Mucosa of rectum (tissue), 2 donors: ENCODE results near the gene CACNG7.

Source experiments
- H3K27ac ChIP-seq, 2 donors: one replicate each; pipeline ENCODE4 v1.7.0; 2013; ENCODE audit warnings: inconsistent platforms in 2 of 2, low read depth in 2 of 2, low read length in 2 of 2
- H3K27me3 ChIP-seq, 2 donors: one replicate each; pipeline ENCODE4 v1.7.0; 2013; ENCODE audit warnings: low read length in 2 of 2; ENCODE audit not compliant: control insufficient read depth in 2 of 2, insufficient read depth in 2 of 2
- H3K36me3 ChIP-seq, 2 donors: one replicate each; pipeline ENCODE4 v1.7.0; 2013; ENCODE audit warnings: low read length in 2 of 2; ENCODE audit not compliant: control insufficient read depth in 2 of 2, insufficient read depth in 2 of 2
- H3K4me1 ChIP-seq, 2 donors: one replicate each; pipeline ENCODE4 v1.7.0; 2013; ENCODE audit warnings: low read length in 2 of 2, mild to moderate bottlenecking in 1 of 2; ENCODE audit not compliant: control insufficient read depth in 2 of 2, insufficient read depth in 2 of 2
- H3K4me3 ChIP-seq, 2 donors: one replicate each; pipeline ENCODE4 v1.7.0; 2013; ENCODE audit warnings: low read length in 2 of 2
- H3K9ac ChIP-seq, 2 donors: one replicate each; pipeline ENCODE4 v1.7.0; 2013; ENCODE audit warnings: low read length in 2 of 2, low read depth in 1 of 2, mild to moderate bottlenecking in 1 of 2
- H3K9me3 ChIP-seq, 2 donors: one replicate each; pipeline ENCODE4 v1.7.0; 2013; ENCODE audit warnings: low read length in 2 of 2; ENCODE audit not compliant: control insufficient read depth in 2 of 2
- donor health status: healthy.
- donor health status: Normal muscosa, but diverticular disease.

Gene CACNG7

DNA sequence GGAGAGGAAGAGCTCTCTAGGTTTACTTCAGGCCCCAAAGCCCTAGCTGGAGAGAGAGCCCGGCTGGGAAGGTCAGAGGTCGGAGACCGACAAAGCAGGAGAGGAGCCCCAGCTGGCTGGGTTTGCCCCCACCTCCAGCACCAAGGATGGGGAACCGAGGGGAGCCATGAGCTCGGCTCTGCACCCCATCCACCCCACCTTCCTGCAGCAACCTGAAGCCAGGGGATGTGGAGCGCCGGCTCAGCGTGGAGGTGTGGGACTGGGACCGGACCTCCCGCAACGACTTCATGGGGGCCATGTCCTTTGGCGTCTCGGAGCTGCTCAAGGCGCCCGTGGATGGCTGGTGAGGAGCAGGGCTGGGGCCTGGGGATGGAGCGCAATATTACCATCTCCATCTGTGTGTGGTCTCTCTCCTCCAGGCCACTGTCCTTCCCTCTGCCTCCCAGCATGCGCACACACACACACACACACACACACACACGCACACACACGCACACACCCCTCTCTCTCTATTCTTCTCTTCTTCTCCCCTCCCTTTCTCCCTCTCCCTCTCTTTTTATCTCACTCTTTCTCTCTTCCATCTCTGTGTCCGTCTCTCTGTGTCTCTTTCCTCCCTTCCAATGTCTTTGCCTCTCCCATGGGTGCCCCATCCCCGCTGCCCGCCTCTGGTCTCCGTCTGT is 16.6 kb upstream of the CACNG7 start:
- Histone ChIP-seq H3K27me3 (peaks cover 2 to 3% of the 10 kb centered on the region in 2 donors), H3K4me1 (no peaks in the 10 kb centered on the region), H3K9me3 (no peaks in the 10 kb centered on the region), H3K36me3 (no peaks in the 10 kb centered on the region), H3K4me3 (no peak overlapping the region), H3K27ac (no peak overlapping the region), H3K9ac (no peak overlapping the region)

- no peak overlapping the region for H3K27ac ChIP-seq
- H3K4me3 ChIP-seq, result no peak overlapping the region
- H3K9me3 ChIP-seq, result no peaks in the 10 kb centered on the region
- no peaks in the 10 kb centered on the region for H3K36me3 ChIP-seq
- H3K9ac ChIP-seq, result no peak overlapping the region
- no peaks in the 10 kb centered on the region for H3K4me1 ChIP-seq
- peaks cover 2 to 3% of the 10 kb centered on the region in 2 donors for H3K27me3 ChIP-seq
These were observed 16.1 kb upstream of the CACNG7 start for GRCh38 chr19:53892981-53893325.

- Histone ChIP-seq H3K9me3 (no peaks in the 10 kb centered on the region), H3K9ac (peak overlapping the region in 1 of 2 donors; percentile 24), H3K36me3 (no peaks in the 10 kb centered on the region), H3K27me3 (peaks cover 2 to 3% of the 10 kb centered on the region in 2 donors), H3K27ac (no peak overlapping the region), H3K4me1 (no peaks in the 10 kb centered on the region), H3K4me3 (no peak overlapping the region)
These were observed 14.4 kb upstream of the CACNG7 start for GRCh38 chr19:53894707-53895106.

GRCh38 chr19:53896682-53897081 is 12.4 kb upstream of the CACNG7 start:
- H3K4me1 ChIP-seq, result no peaks in the 10 kb centered on the region
- peaks cover 2 to 3% of the 10 kb centered on the region in 2 donors for H3K27me3 ChIP-seq

DNA sequence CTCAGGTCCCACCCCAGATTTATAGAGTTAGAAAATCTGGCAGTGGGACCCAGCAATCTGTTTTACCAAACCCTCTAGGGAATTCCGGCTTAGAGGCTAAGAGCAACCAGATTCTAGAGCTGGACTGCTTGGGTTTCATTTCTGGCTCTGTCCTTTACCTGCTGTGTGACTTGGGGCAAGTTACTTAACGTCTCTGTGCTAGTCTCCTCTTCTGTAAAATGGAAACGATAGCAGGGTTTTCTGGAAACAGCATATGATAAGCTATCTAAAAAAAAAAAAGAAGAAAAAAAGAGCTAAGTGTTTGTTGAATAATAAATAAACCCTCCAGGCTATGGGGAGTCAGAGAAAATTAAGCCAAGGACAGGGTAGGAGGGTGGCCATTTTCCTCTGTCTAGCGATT is 11.6 kb upstream of the CACNG7 start:
- H3K9ac ChIP-seq, result no peak overlapping the region
- H3K27me3 ChIP-seq, result peaks cover 0 to 3% of the 10 kb centered on the region in 2 donors
- no peaks in the 10 kb centered on the region for H3K36me3 ChIP-seq
- H3K4me3 ChIP-seq, result no peak overlapping the region
- H3K27ac ChIP-seq, result no peak overlapping the region
- H3K9me3 ChIP-seq, result no peaks in the 10 kb centered on the region
- no peaks in the 10 kb centered on the region for H3K4me1 ChIP-seq

More at GRCh38 chr19:53896682-53897081, 12.4 kb upstream of the CACNG7 start:
- Histone ChIP-seq H3K27ac (no peak overlapping the region), H3K9ac (no peak overlapping the region), H3K36me3 (no peaks in the 10 kb centered on the region), H3K4me3 (no peak overlapping the region), H3K9me3 (no peaks in the 10 kb centered on the region)

DNA sequence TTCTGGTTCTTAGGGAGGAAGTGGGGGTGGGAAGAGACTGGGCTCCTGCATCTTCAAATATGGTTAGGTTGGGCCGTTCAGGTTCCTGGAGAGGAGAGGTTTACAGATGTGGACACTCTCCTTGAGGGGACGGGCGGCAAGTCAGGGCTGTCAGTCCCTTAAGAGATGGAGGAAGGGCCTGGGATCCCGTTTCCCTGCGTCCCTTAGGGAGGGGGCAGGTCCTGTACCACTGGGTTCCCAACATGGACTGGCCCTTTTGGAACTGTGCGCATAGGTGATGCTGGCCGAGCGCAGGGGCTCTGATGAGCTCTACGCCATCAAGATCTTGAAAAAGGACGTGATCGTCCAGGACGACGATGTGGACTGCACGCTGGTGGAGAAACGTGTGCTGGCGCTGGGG is 10.9 kb upstream of the CACNG7 start:
- Histone ChIP-seq H3K4me1 (no peaks in the 10 kb centered on the region), H3K27me3 (peaks cover 0 to 3% of the 10 kb centered on the region in 2 donors), H3K36me3 (no peaks in the 10 kb centered on the region)

GRCh38 chr19:53898636-53899341 is 10.3 kb upstream of the CACNG7 start:
- no peak overlapping the region for H3K27ac ChIP-seq

More for the DNA sequence above, 10.9 kb upstream of the CACNG7 start:
- H3K9ac ChIP-seq, result no peak overlapping the region
- H3K9me3 ChIP-seq, result no peaks in the 10 kb centered on the region
- H3K27ac ChIP-seq, result no peak overlapping the region
- H3K4me3 ChIP-seq, result no peak overlapping the region

DNA sequence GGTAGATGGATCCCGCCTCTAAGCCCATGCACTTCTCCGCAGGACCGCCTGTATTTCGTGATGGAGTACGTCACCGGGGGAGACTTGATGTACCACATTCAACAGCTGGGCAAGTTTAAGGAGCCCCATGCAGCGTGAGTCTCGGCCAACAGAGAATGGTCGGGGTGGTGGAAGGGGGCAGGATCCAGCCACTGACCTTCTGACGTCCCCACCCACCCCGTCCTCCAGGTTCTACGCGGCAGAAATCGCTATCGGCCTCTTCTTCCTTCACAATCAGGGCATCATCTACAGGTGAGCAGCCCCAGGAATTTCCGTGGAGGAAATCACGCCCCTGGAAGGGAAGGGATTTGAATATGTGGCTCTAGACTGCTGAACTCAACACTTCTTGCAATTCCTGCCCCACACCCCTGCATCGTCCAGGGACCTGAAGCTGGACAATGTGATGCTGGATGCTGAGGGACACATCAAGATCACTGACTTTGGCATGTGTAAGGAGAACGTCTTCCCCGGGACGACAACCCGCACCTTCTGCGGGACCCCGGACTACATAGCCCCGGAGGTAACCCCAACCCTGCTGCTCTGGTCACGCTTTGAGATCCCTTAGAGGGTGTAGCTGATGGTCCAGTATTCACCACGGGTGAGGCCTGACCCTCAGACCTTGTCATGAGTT is 8.8 kb upstream of the CACNG7 start:
- no peak overlapping the region for H3K4me3 ChIP-seq
- H3K27ac ChIP-seq, result no peak overlapping the region
- peaks cover 0 to 3% of the 10 kb centered on the region in 2 donors for H3K27me3 ChIP-seq
- H3K36me3 ChIP-seq, result no peaks in the 10 kb centered on the region
- H3K4me1 ChIP-seq, result no peaks in the 10 kb centered on the region
- H3K9ac ChIP-seq, result no peak overlapping the region
- H3K9me3 ChIP-seq, result no peaks in the 10 kb centered on the region

More at GRCh38 chr19:53898636-53899341, 10.3 kb upstream of the CACNG7 start:
- no peaks in the 10 kb centered on the region for H3K9me3 ChIP-seq
- H3K4me1 ChIP-seq, result no peaks in the 10 kb centered on the region
- H3K27me3 ChIP-seq, result peaks cover 0 to 3% of the 10 kb centered on the region in 2 donors
- no peaks in the 10 kb centered on the region for H3K36me3 ChIP-seq
- H3K4me3 ChIP-seq, result no peak overlapping the region
- H3K9ac ChIP-seq, result no peak overlapping the region

DNA sequence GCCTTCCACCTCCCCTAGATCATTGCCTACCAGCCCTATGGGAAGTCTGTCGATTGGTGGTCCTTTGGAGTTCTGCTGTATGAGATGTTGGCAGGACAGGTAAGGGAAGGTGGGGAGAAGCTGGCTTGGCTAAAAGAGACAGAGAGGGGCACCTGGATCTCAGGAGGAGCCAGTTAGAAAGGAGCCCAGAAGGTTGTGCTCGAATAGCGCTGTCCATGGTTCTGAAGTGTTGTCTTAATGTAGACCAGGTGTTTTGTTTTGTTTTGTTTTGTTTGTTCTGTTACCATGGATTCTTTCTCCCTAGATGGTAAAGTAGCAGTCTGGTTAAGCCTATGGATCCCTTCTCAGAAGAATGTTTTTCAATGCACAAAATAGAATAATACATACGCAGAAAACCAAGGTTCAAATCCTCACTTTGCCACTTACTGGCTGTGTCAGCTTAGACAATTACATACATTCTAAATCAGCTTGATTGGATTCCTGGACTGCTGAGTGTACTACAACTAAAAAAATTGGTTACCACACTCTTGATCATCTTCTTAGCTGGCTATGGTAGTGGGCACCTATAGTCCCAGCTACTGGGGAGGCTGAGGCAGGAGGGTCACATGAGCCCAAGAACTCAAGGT is 5.9 kb upstream of the CACNG7 start:
- Histone ChIP-seq H3K4me1 (no peaks in the 10 kb centered on the region), H3K9me3 (no peaks in the 10 kb centered on the region), H3K4me3 (no peak overlapping the region), H3K27me3 (peaks cover 17 to 22% of the 10 kb centered on the region in 2 donors), H3K9ac (no peak overlapping the region), H3K27ac (no peak overlapping the region), H3K36me3 (no peaks in the 10 kb centered on the region)

- no peaks in the 10 kb centered on the region for H3K36me3 ChIP-seq
- H3K4me1 ChIP-seq, result no peaks in the 10 kb centered on the region
- peaks cover 22 to 34% of the 10 kb centered on the region in 2 donors for H3K27me3 ChIP-seq
- H3K9me3 ChIP-seq, result no peaks in the 10 kb centered on the region
- no peak overlapping the region for H3K27ac ChIP-seq
- H3K9ac ChIP-seq, result no peak overlapping the region
- H3K4me3 ChIP-seq, result no peak overlapping the region
These were observed 4.2 kb upstream of the CACNG7 start for GRCh38 chr19:53904909-53905308.
